Measurements from ENCODE around the gene TBC1D5.

- TF ChIP-seq CTCF (IDR thresholded peaks at IDR 0.05) (no peak), POLR2A (IDR thresholded peaks at IDR 0.05) (no peak)
Observed at GRCh38 chr3:17342119-17342518, 400.3 kb downstream of the TBC1D5 start.
